Measurements from ENCODE around the gene SMG1. TPM values are rescaled to one million over a fixed set of nuclear protein-coding genes. Genes with fewer than 3 reads are reported as not detected.

The SMG1 gene
- total and polyA plus RNA-seq, 2 of the 13 experiments (the other 11 are each of a cell fraction or from before 2014, with no cell fraction given), result 48.7 to 53.7 TPM

GRCh38 chr16:18936727-18937340 lies 10.6 kb upstream of the SMG1 start (continued):
- peak; percentile 61; the same call in 1 of the 2 replicates for TF ChIP-seq PRDM10 (CRISPR knock-in tag; IDR thresholded peaks at IDR 0.05; ENCODE audit: low read depth)
- no peak for TF ChIP-seq ZNF589 (CRISPR knock-in tag; conservative IDR thresholded peaks at IDR 0.05)
- no peak for TF ChIP-seq ZNF513 (CRISPR knock-in tag; conservative IDR thresholded peaks at IDR 0.05)
- TF ChIP-seq NPAS2 (CRISPR knock-in tag; IDR thresholded peaks at IDR 0.05; ENCODE audit: borderline replicate concordance), result no peak
- peak; percentile 87 for TF ChIP-seq NCOA2 (CRISPR knock-in tag; IDR thresholded peaks at IDR 0.05)
- TF ChIP-seq KDM5B (CRISPR knock-in tag; IDR thresholded peaks at IDR 0.05; ENCODE audit: borderline replicate concordance), result peak; percentile 15; the same call in 1 of the 2 replicates
- no peak for TF ChIP-seq HIC2 (CRISPR knock-in tag; IDR thresholded peaks at IDR 0.05; ENCODE audit: low read depth)
- TF ChIP-seq ZNF407 (CRISPR knock-in tag; IDR thresholded peaks at IDR 0.05; ENCODE audit: not compliant biosample characterization), result no peak
- TF ChIP-seq ZNF430 (CRISPR knock-in tag; IDR thresholded peaks at IDR 0.05), result no peak
- no peak for TF ChIP-seq CENPX (CRISPR knock-in tag; IDR thresholded peaks at IDR 0.05)
